ENCODE results near the gene NOXO1. TPM values are rescaled to one million over a fixed set of nuclear protein-coding genes. Genes with fewer than 3 reads are reported as not detected.

The NOXO1 gene
- total and polyA plus RNA-seq, 4 donors, result 0.28 to 0.67 (median 0.63) TPM; not detected in 1

DNA sequence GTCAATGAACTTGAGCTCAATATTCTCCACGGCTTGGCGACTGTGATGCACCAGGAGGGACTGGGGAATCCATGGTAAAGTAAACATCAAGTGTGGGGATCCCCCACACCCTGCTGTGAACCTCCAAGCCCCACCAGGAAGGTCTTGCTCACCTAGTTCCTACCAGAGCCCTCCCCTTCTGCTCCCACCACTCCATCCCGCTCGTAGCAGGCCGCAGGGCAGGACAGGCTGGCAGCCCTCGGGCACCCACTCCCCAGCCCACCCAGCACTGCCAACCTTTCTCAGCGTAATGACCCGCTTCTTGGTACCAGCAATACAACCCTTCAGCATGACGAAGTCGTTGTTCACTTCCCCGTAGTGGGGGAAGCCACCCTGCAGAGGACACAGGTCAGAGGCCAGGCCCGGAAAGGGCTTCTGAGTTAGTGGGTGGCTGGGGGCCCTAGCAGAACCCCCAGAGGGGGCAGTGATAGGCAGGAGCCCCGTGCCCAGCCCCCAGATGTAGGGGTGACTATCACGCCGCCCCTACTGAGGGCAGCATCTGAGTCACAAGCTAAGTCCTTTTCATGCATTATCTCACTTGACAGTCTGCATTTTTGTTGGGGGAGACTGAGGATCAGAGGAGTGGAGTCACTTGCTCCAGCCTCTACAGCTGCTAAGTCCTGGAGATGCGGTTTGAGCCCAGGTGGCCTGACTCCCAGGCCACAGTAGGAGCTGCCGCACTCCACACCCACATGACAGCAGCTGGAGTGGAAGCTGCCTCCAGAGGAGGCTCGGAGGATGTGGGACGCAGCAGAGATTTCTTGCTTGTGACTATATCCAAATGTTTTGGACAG is 35.5 kb downstream of the NOXO1 start:
- Histone ChIP-seq H3K36me3 (ENCODE audit: control insufficient read depth in 4 of 4, insufficient read depth in 3 of 4, low read depth in 1 of 4, low read length in 3 of 4) (no peaks in the 10 kb centered on the region), H3K9me3 (ENCODE audit: control insufficient read depth in 4 of 4, low read length in 3 of 4) (no peaks in the 10 kb centered on the region), H3K9ac (ENCODE audit: low read depth in 1 of 2, low read length in 2 of 2) (no peak overlapping the region), H3K27me3 (ENCODE audit: control insufficient read depth in 4 of 4, insufficient read depth in 4 of 4, low read length in 3 of 4) (no peaks in the 10 kb centered on the region), H3K4me1 (ENCODE audit: control insufficient read depth in 4 of 4, insufficient read depth in 4 of 4, low read length in 3 of 4) (peaks cover 0 to 25% (median 13%) of the 10 kb centered on the region in 4 donors), H3K27ac (ENCODE audit: low read depth in 1 of 2, low read length in 2 of 2) (no peak overlapping the region), H3K4me3 (ENCODE audit: low read depth in 1 of 3, low read length in 3 of 3) (no peak overlapping the region)
- TF ChIP-seq, protein P1, sequence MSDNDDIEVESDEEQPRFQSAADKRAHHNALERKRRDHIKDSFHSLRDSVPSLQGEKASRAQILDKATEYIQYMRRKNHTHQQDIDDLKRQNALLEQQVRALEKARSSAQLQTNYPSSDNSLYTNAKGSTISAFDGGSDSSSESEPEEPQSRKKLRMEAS (IDR thresholded peaks at IDR 0.05), result no peak
- TF ChIP-seq FOXA2 (IDR thresholded peaks at IDR 0.05) (no peak), RAD21 (IDR thresholded peaks at IDR 0.05) (no peak), HNF4G (IDR thresholded peaks at IDR 0.05) (no peak)
- WGBS, result 93% methylated on average over 19 of the region's 19 CpGs
- no peak for DNase-seq (ENCODE audit: low spot score)

DNA sequence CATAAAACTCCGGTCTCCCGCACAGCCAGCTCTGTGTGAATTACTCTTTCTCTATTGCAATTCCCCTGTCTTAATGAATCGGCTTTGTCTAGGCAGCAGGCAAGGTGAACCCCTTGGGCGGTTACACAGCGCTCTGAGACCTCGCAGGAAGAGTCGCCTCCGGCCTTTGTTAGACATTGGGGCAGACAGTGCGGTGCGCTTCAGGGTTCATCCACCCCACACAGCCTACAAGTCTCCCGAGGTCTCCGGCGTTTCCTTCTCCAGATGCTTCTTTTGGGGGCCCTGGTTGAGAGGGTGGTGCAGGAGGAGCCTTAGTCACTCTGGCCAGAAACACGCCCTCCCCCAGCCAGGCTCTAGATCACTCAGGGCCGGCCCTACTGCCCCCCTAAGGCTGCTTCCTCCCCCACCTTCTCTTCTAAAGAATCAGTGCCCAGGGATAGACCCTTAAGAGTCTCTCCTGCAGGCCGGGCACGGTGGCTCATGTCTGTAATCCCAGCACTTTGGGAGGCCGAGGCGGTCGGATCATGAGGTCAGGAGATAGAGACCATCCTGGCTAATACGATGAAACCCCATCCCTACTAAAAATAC is 36.6 kb downstream of the NOXO1 start:
- no peak for DNase-seq (ENCODE audit: low spot score)
- H3K4me1 ChIP-seq (ENCODE audit: control insufficient read depth in 4 of 4, insufficient read depth in 4 of 4, low read length in 3 of 4), result peaks cover 4 to 35% (median 24%) of the 10 kb centered on the region in 4 donors
- TF ChIP-seq, protein P2, sequence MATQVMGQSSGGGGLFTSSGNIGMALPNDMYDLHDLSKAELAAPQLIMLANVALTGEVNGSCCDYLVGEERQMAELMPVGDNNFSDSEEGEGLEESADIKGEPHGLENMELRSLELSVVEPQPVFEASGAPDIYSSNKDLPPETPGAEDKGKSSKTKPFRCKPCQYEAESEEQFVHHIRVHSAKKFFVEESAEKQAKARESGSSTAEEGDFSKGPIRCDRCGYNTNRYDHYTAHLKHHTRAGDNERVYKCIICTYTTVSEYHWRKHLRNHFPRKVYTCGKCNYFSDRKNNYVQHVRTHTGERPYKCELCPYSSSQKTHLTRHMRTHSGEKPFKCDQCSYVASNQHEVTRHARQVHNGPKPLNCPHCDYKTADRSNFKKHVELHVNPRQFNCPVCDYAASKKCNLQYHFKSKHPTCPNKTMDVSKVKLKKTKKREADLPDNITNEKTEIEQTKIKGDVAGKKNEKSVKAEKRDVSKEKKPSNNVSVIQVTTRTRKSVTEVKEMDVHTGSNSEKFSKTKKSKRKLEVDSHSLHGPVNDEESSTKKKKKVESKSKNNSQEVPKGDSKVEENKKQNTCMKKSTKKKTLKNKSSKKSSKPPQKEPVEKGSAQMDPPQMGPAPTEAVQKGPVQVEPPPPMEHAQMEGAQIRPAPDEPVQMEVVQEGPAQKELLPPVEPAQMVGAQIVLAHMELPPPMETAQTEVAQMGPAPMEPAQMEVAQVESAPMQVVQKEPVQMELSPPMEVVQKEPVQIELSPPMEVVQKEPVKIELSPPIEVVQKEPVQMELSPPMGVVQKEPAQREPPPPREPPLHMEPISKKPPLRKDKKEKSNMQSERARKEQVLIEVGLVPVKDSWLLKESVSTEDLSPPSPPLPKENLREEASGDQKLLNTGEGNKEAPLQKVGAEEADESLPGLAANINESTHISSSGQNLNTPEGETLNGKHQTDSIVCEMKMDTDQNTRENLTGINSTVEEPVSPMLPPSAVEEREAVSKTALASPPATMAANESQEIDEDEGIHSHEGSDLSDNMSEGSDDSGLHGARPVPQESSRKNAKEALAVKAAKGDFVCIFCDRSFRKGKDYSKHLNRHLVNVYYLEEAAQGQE (IDR thresholded peaks at IDR 0.05), result no peak
- TF ChIP-seq, protein P3, sequence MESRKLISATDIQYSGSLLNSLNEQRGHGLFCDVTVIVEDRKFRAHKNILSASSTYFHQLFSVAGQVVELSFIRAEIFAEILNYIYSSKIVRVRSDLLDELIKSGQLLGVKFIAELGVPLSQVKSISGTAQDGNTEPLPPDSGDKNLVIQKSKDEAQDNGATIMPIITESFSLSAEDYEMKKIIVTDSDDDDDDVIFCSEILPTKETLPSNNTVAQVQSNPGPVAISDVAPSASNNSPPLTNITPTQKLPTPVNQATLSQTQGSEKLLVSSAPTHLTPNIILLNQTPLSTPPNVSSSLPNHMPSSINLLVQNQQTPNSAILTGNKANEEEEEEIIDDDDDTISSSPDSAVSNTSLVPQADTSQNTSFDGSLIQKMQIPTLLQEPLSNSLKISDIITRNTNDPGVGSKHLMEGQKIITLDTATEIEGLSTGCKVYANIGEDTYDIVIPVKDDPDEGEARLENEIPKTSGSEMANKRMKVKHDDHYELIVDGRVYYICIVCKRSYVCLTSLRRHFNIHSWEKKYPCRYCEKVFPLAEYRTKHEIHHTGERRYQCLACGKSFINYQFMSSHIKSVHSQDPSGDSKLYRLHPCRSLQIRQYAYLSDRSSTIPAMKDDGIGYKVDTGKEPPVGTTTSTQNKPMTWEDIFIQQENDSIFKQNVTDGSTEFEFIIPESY (IDR thresholded peaks at IDR 0.05), result no peak
- TF ChIP-seq GABPA (IDR thresholded peaks at IDR 0.05 in 1 of 2, conservative IDR thresholded peaks at IDR 0.05 in 1 of 2), result no peak
- no peak for TF ChIP-seq RAD21 (IDR thresholded peaks at IDR 0.05)
- TF ChIP-seq FOXA2 (IDR thresholded peaks at IDR 0.05), result no peak
- no peak for TF ChIP-seq HNF4A (conservative IDR thresholded peaks at IDR 0.05)
- TF ChIP-seq, protein P4, sequence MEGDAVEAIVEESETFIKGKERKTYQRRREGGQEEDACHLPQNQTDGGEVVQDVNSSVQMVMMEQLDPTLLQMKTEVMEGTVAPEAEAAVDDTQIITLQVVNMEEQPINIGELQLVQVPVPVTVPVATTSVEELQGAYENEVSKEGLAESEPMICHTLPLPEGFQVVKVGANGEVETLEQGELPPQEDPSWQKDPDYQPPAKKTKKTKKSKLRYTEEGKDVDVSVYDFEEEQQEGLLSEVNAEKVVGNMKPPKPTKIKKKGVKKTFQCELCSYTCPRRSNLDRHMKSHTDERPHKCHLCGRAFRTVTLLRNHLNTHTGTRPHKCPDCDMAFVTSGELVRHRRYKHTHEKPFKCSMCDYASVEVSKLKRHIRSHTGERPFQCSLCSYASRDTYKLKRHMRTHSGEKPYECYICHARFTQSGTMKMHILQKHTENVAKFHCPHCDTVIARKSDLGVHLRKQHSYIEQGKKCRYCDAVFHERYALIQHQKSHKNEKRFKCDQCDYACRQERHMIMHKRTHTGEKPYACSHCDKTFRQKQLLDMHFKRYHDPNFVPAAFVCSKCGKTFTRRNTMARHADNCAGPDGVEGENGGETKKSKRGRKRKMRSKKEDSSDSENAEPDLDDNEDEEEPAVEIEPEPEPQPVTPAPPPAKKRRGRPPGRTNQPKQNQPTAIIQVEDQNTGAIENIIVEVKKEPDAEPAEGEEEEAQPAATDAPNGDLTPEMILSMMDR (IDR thresholded peaks at IDR 0.05; ENCODE audit: low read depth, low read length, missing input control), result no peak
- TF ChIP-seq RXRA (IDR thresholded peaks at IDR 0.05), result no peak
- TF ChIP-seq, protein P5, sequence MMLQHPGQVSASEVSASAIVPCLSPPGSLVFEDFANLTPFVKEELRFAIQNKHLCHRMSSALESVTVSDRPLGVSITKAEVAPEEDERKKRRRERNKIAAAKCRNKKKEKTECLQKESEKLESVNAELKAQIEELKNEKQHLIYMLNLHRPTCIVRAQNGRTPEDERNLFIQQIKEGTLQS (IDR thresholded peaks at IDR 0.05), result no peak
- no peak for TF ChIP-seq EGR1 (IDR thresholded peaks at IDR 0.05; ENCODE audit: low read depth in 2 of 2)
- no peak for TF ChIP-seq SP1 (IDR thresholded peaks at IDR 0.05)
- H3K4me3 ChIP-seq (ENCODE audit: low read depth in 1 of 3, low read length in 3 of 3), result no peak overlapping the region
- peaks cover 0 to 4% (median 3%) of the 10 kb centered on the region in 4 donors for H3K36me3 ChIP-seq (ENCODE audit: control insufficient read depth in 4 of 4, insufficient read depth in 3 of 4, low read depth in 1 of 4, low read length in 3 of 4)
- no peak overlapping the region for H3K9ac ChIP-seq (ENCODE audit: low read depth in 1 of 2, low read length in 2 of 2)
- no peaks in the 10 kb centered on the region for H3K9me3 ChIP-seq (ENCODE audit: control insufficient read depth in 4 of 4, low read length in 3 of 4)
- WGBS, result 96% methylated on average over 21 of the region's 21 CpGs
- no peak overlapping the region for H3K27ac ChIP-seq (ENCODE audit: low read depth in 1 of 2, low read length in 2 of 2)
- no peaks in the 10 kb centered on the region for H3K27me3 ChIP-seq (ENCODE audit: control insufficient read depth in 4 of 4, insufficient read depth in 4 of 4, low read length in 3 of 4)

All from liver (tissue), 9 donors.